Epithelial cell of proximal tubule (primary cell): Measurements from ENCODE around the gene SMOC2. TPM values are rescaled to one million over a fixed set of nuclear protein-coding genes. Genes with fewer than 3 reads are reported as not detected.

ENCODE experiments used
- DNase-seq: peaks from one replicate; pipeline ENCODE4 v3.0.0-alpha.2; 2011; ENCODE audit warnings: low read depth
- H3K4me3 ChIP-seq: 2 replicates; pipeline ENCODE4 v1.5.1; 2011; ENCODE audit warnings: low read depth, mild to moderate bottlenecking, low read length
- CTCF ChIP-seq: conservative IDR thresholded peaks from 2 replicates; pipeline ENCODE4 v1.5.1; 2012; ENCODE audit warnings: low read depth, mild to moderate bottlenecking, low read length
- total RNA-seq: library from RNA; depleted of rRNA; stranded (reverse); fragments of >200 nt; gene quantifications from 2 replicates; pipeline ENCODE4 v1.2.3, GENCODE V29; 2015

The SMOC2 gene
- total RNA-seq, 1 donor from 2014 or later: 0.35 TPM

GRCh38 chr6:168499045-168499650, 58.2 kb downstream of the SMOC2 start:
- H3K4me3 ChIP-seq: no peak overlapping the region
- DNase-seq: no peak
- TF ChIP-seq CTCF: no peak

GRCh38 chr6:168500519-168500918, 59.5 kb downstream of the SMOC2 start:
- no peak for DNase-seq
- TF ChIP-seq CTCF: no peak
- no peak overlapping the region for H3K4me3 ChIP-seq

- TF ChIP-seq CTCF: no peak
- H3K4me3 ChIP-seq: no peak overlapping the region
Measured at GRCh38 chr6:168501561-168501960, 60.6 kb downstream of the SMOC2 start.

GRCh38 chr6:168504366-168504765, 63.4 kb downstream of the SMOC2 start:
- no peak overlapping the region for H3K4me3 ChIP-seq
- DNase-seq: no peak
- no peak for TF ChIP-seq CTCF

More at GRCh38 chr6:168501561-168501960, 60.6 kb downstream of the SMOC2 start:
- DNase-seq: no peak

GRCh38 chr6:168506460-168506859, 65.5 kb downstream of the SMOC2 start:
- no peak for DNase-seq
- no peak overlapping the region for H3K4me3 ChIP-seq
- TF ChIP-seq CTCF: no peak

GRCh38 chr6:168507297-168507696, 66.3 kb downstream of the SMOC2 start:
- H3K4me3 ChIP-seq: no peak overlapping the region
- no peak for DNase-seq
- TF ChIP-seq CTCF: no peak

GRCh38 chr6:168507730-168508129, 66.7 kb downstream of the SMOC2 start:
- no peak overlapping the region for H3K4me3 ChIP-seq
- no peak for DNase-seq
- TF ChIP-seq CTCF: no peak
